HepG2 (cell line): Measurements from ENCODE around the gene GPR27. TPM values are rescaled to one million over a fixed set of nuclear protein-coding genes. Genes with fewer than 3 reads are reported as not detected.
A peak's percentile ranks its signal among the peaks of the same experiment; 100 is the strongest.

Source experiments
- ATAC-seq: fragments of 200-7000 bp; cut with Tn5 transposase; 3 replicates; pipeline ENCODE4 v1.9.1; 2020; ENCODE audit warnings: mild to moderate bottlenecking, moderate library complexity
- BruUV-seq: library from RNA; stranded (reverse); fragments of 400-500 nt; replicated peaks from 2 replicates; lab custom pipeline; 2021; lab: Mats Ljungman, UMichigan
- CTCF ChIA-PET: fragments of 300-600 bp; formaldehyde crosslinking; extraction: SDS; loops from one replicate; lab custom pipeline; 2021; ENCODE audit warnings: low total read pairs, inconsistent platforms, low intra/inter-chr PET ratio; lab: Yijun Ruan, JAX
- POLR2A ChIA-PET: fragments of 350-600 bp; sonication (Branson Sonifier 250); formaldehyde crosslinking; loops from one replicate; lab custom pipeline; 2020; ENCODE audit warnings: antibody characterized with exemption, inconsistent platforms; lab: Yijun Ruan, JAX
- DNase-seq: peaks from one replicate; pipeline ENCODE4 v3.0.0-alpha.2; 2015; ENCODE audit warnings: low spot score
- FAIRE-seq: peaks from 3 replicates; lab custom pipeline; 2011; peaks lifted over from hg19 to GRCh38; lab: Jason Lieb, UNC
- H2AFZ ChIP-seq: one replicate; pipeline ENCODE4 v1.6.1; 2011; ENCODE audit warnings: low read length, inconsistent platforms
- H3K27ac ChIP-seq: fragments of 300-600 bp; 3 replicates; pipeline ENCODE4 v1.8.0; 2011; ENCODE audit warnings: mixed run types, mild to moderate bottlenecking, mixed read lengths, low read length, inconsistent platforms; ENCODE audit not compliant: insufficient read depth; ENCODE audit errors: extremely low read length
- H3K27me3 ChIP-seq, 2 experiments: fragments of 200-600 bp in 1 of 2; 2 replicates in 1 of 2; 3 replicates in 1 of 2; pipeline versions ENCODE4 v1.6.0 to v1.8.0; 2011; ENCODE audit warnings: low read length in 2 of 2, mild to moderate bottlenecking in 2 of 2, moderate library complexity in 2 of 2, inconsistent platforms in 1 of 2; ENCODE audit not compliant: insufficient read depth in 2 of 2, control insufficient read depth in 1 of 2
- H3K36me3 ChIP-seq, 2 experiments: fragments of 200-600 bp in 1 of 2; replicated peaks in 1 of 2; 2 replicates in 1 of 2; 3 replicates in 1 of 2; pipeline versions ENCODE4 v1.5.1 to v1.8.0; 2011; ENCODE audit warnings: low read length in 2 of 2, inconsistent platforms in 1 of 2; ENCODE audit not compliant: insufficient read depth in 2 of 2, control insufficient read depth in 1 of 2
- H3K4me1 ChIP-seq: 2 replicates; pipeline ENCODE4 v1.5.1; 2012; ENCODE audit warnings: low read length, inconsistent platforms; ENCODE audit not compliant: insufficient read depth
- H3K4me2 ChIP-seq: 2 replicates; pipeline ENCODE4 v1.6.0; 2011; ENCODE audit warnings: low read depth, low read length, inconsistent platforms
- H3K4me3 ChIP-seq, 3 experiments: fragments of 200-600 bp in 1 of 3; sonication (generic), shearing (Covaris generic) in 1 of 3; replicated peaks in 1 of 3; 2 replicates each; pipeline ENCODE4 v1.5.1; 2011 to 2016; ENCODE audit warnings: low read length in 3 of 3, inconsistent platforms in 2 of 3, low read depth in 2 of 3, mild to moderate bottlenecking in 2 of 3, control low read depth in 1 of 3, mixed read lengths in 1 of 3; ENCODE audit not compliant: insufficient read depth in 1 of 3
- H3K79me2 ChIP-seq: one replicate; pipeline ENCODE4 v1.6.1; 2011; ENCODE audit warnings: low read length, inconsistent platforms; ENCODE audit not compliant: insufficient read depth
- H3K9ac ChIP-seq: 2 replicates; pipeline ENCODE4 v1.6.0; 2011; ENCODE audit warnings: mild to moderate bottlenecking, low read depth, low read length, inconsistent platforms; ENCODE audit not compliant: insufficient read depth
- H3K9me3 ChIP-seq: 2 replicates; pipeline ENCODE4 v1.5.1; 2012; ENCODE audit warnings: mild to moderate bottlenecking, low read length
- H4K20me1 ChIP-seq: 2 replicates; pipeline ENCODE4 v1.6.0; 2011; ENCODE audit warnings: inconsistent platforms, mild to moderate bottlenecking, low read length, moderate library complexity; ENCODE audit not compliant: insufficient read depth
- ELF1 ChIP-seq: sonication (generic); formaldehyde crosslinking; IDR thresholded peaks from 2 replicates; pipeline ENCODE4 v1.4.0; 2020; ENCODE audit warnings: missing genetic modification reagents
- GLMP ChIP-seq: sonication (generic); formaldehyde crosslinking; IDR thresholded peaks from 2 replicates; pipeline ENCODE4 v1.9.0; 2021; ENCODE audit warnings: missing genetic modification reagents, mild to moderate bottlenecking, borderline replicate concordance
- HNF4G ChIP-seq, 2 experiments: sonication (generic) in 1 of 2; formaldehyde crosslinking in 1 of 2; IDR thresholded peaks; 2 replicates each; pipeline versions ENCODE4 v1.4.0 to v1.6.1; 2011 to 2020; ENCODE audit warnings: borderline replicate concordance in 2 of 2, low read depth in 2 of 2, mild to moderate bottlenecking in 2 of 2, low read length in 1 of 2, missing genetic modification reagents in 1 of 2, moderate library complexity in 1 of 2
- KDM5A ChIP-seq: fragments of 200-600 bp; sonication (generic); IDR thresholded peaks from 2 replicates; pipeline ENCODE4 v1.7.0; 2018; ENCODE audit warnings: antibody characterized with exemption, mild to moderate bottlenecking, low read length, borderline replicate concordance
- MAFF ChIP-seq: IDR thresholded peaks from 2 replicates; pipeline ENCODE4 v1.6.1; 2011; ENCODE audit warnings: low read depth, low read length, improper control_type of control experiment
- MAFK ChIP-seq, 2 experiments: IDR thresholded peaks in 1 of 2; conservative IDR thresholded peaks in 1 of 2; 2 replicates each; pipeline ENCODE4 v1.6.1; 2011; ENCODE audit warnings: improper control_type of control experiment in 2 of 2, low read length in 2 of 2
- ZNF274 ChIP-seq: sonication (generic); formaldehyde crosslinking; IDR thresholded peaks from 2 replicates; pipeline ENCODE4 v1.5.1; 2020; ENCODE audit warnings: mild to moderate bottlenecking, missing genetic modification reagents
- ZNF546 ChIP-seq: sonication (generic); formaldehyde crosslinking; conservative IDR thresholded peaks from 2 replicates; pipeline ENCODE4 v1.8.1; 2023; ENCODE audit warnings: mild to moderate bottlenecking, missing genetic modification reagents
- ZNF549 ChIP-seq: sonication (generic); formaldehyde crosslinking; IDR thresholded peaks from 2 replicates; pipeline ENCODE4 v1.5.0; 2020; ENCODE audit warnings: missing genetic modification reagents
- WGBS: methylation state at CpG from one replicate; pipeline ENCODE4 v1.1.6; 2017; ENCODE audit warnings: low lambda C conversion rate; 5-methylcytosine and 5-hydroxymethylcytosine counted together
- in situ Hi-C: cut with HindIII; loops from 2 replicates; pipeline ENCODE4 v1.10.0; 2017; ENCODE audit warnings: low pct_unique_long_range_greater_than_20kb; ENCODE audit not compliant: extremely low pct_ligation_motif_present
- intact Hi-C: fragments of 100-400 bp; cut with micrococcal nuclease; formaldehyde crosslinking; loops from one replicate; pipeline ENCODE4 v1.10.0; 2022; ENCODE audit not compliant: unreplicated experiment
- polyA plus RNA-seq, 8 experiments: library from polyadenylated mRNA; depleted of rRNA in 3 of 8; stranded (reverse) in 7 of 8; unstranded in 1 of 8; fragments of >200 nt; fragmentation: Illumina TruSeq in 4 of 8; extraction: Trizol in 4 of 8; gene quantifications; 2 replicates each; pipeline versions ENCODE4 v1.2.1 to v1.2.3, GENCODE V29; 2011 to 2016; ENCODE audit warnings: low read depth in 4 of 8, missing spikeins in 1 of 8, mixed read lengths in 1 of 8; ENCODE audit not compliant: insufficient read depth in 1 of 8
- total RNA-seq, 5 experiments: library from RNA; depleted of rRNA; stranded (reverse); fragments of >200 nt; fragmentation: Illumina TruSeq; extraction: Trizol; gene quantifications; 2 replicates each; pipeline ENCODE4 v1.2.3, GENCODE V29; 2016; ENCODE audit warnings: low read depth in 1 of 5

GPR27 gene
- total and polyA plus RNA-seq, 2 of the 13 experiments (the other 11 are each of a cell fraction or from before 2014, with no cell fraction given): not detected

- no peaks in the 10 kb centered on the region; the same call in 1 of the 2 replicates for H4K20me1 ChIP-seq
- no peak overlapping the region for H3K9ac ChIP-seq
- H3K36me3 ChIP-seq: no peaks in the 10 kb centered on the region
- BruUV-seq: no TSS peak
- peaks cover 2 to 32% of the 10 kb centered on the region in 2 experiments; a peak in 3 of 5 replicates for H3K27me3 ChIP-seq
- H2AFZ ChIP-seq: no peak overlapping the region
- H3K79me2 ChIP-seq: no peaks in the 10 kb centered on the region
- 0% methylated on average over 1 of the region's 1 CpG for WGBS
- no peak for DNase-seq
- no peak for ATAC-seq
- POLR2A ChIA-PET: no interaction called here
- no peak for TF ChIP-seq GLMP (CRISPR knock-in tag)
- TF ChIP-seq ZNF546 (CRISPR knock-in tag): no peak
- no peak for TF ChIP-seq ELF1 (CRISPR knock-in tag)
- no peak for TF ChIP-seq KDM5A
- TF ChIP-seq HNF4G (IDR thresholded peaks at IDR 0.05; ENCODE audit: borderline replicate concordance, low read depth, low read length): no peak
- TF ChIP-seq HNF4G (CRISPR knock-in tag; IDR thresholded peaks at IDR 0.05; ENCODE audit: borderline replicate concordance, low read depth): no peak
- no peaks in the 10 kb centered on the region for H3K4me1 ChIP-seq
- no peak overlapping the region for H3K4me2 ChIP-seq
- H3K27ac ChIP-seq: no peak overlapping the region
- H3K9me3 ChIP-seq: no peaks in the 10 kb centered on the region
- intact Hi-C loops: loop anchor here (10.0 kb wide), 1 partner anchor 395 kb away; no protein-coding TSS in a partner anchor
- in situ Hi-C loops: no loop called here
- CTCF ChIA-PET: no interaction called here
- FAIRE-seq: no peak
- H3K4me3 ChIP-seq: no peak overlapping the region
These were observed 36.3 kb downstream of the GPR27 start for GRCh38 chr3:71789922-71790321.

DNA sequence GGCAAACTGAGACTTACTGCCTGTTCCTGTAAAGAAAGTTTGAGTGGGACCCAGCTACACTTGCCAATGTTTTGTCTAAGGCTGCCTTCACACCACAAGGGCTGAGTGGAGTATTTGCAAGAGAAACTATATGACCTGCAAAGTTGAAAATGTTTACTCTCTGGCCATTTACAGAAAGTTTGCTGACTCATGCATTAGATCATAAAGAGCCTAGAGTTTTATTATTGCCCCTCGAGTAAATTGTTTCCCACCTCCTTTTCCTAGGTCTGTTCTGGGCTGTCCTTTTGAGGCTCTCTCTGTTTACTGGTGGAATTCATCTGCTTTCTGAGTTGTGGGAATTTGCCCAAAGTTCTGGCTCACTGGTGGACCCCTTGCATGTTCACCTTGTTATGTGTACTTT lies 38.0 kb downstream of the GPR27 start:
- DNase-seq: no peak
- BruUV-seq: no TSS peak
- Histone ChIP-seq H3K9me3 (no peaks in the 10 kb centered on the region), H3K27me3 (peaks cover 0 to 23% of the 10 kb centered on the region in 2 experiments; a peak in 4 of 5 replicates), H3K4me1 (no peaks in the 10 kb centered on the region), H3K36me3 (no peaks in the 10 kb centered on the region), H3K4me3 (no peak overlapping the region), H4K20me1 (no peaks in the 10 kb centered on the region; the same call in 1 of the 2 replicates), H3K9ac (no peak overlapping the region), H3K4me2 (no peak overlapping the region), H3K79me2 (no peaks in the 10 kb centered on the region), H2AFZ (no peak overlapping the region), H3K27ac (no peak overlapping the region)
- no peak for FAIRE-seq
- ATAC-seq: no peak
- POLR2A ChIA-PET: no interaction called here
- intact Hi-C loops: no loop called here
- in situ Hi-C loops: no loop called here
- WGBS: 56% methylated on average over 1 of the region's 1 CpG
- no peak for TF ChIP-seq ZNF549 (CRISPR knock-in tag)
- TF ChIP-seq MAFF: peak; percentile 58; the same call in 1 of the 2 replicates
- peak; percentile 44 to 78; a peak in 3 of 4 replicates for TF ChIP-seq MAFK (conservative IDR thresholded peaks at IDR 0.05 in 1 of 2, IDR thresholded peaks at IDR 0.05 in 1 of 2; ENCODE audit: low read length in 2 of 2)
- TF ChIP-seq ZNF274 (CRISPR knock-in tag): no peak
- CTCF ChIA-PET: no interaction called here
